Gastroesophageal sphincter (tissue), 4 donors: Measurements from ENCODE around the gene R3HDM2. TPM values are rescaled to one million over a fixed set of nuclear protein-coding genes. Genes with fewer than 3 reads are reported as not detected.

Experiments used
- ATAC-seq: fragments of 150-250 bp; one replicate; pipeline ENCODE4 v1.9.1; 2016; ENCODE audit warnings: mild to moderate bottlenecking, moderate library complexity
- H3K27ac ChIP-seq, 4 donors: fragments of 200-600 bp; sonication (generic) in 3 of 4; 1 replicate in 3 of 4; 2 replicates in 1 of 4; pipeline ENCODE4 v1.5.1; 2016 to 2019
- H3K27me3 ChIP-seq: fragments of 200-600 bp; sonication (generic); one replicate; pipeline ENCODE4 v1.5.1; 2019
- H3K36me3 ChIP-seq, 2 donors: fragments of 200-600 bp; sonication (generic); one replicate each; pipeline ENCODE4 v1.5.1; 2019; ENCODE audit warnings: control low read depth in 1 of 2
- H3K4me1 ChIP-seq, 3 donors: fragments of 200-600 bp; sonication (generic); 1 replicate in 2 of 3; 2 replicates in 1 of 3; pipeline ENCODE4 v1.5.1; 2016 to 2019; ENCODE audit warnings: control low read depth in 2 of 3
- H3K4me3 ChIP-seq, 2 donors: fragments of 200-600 bp; sonication (generic); one replicate each; pipeline ENCODE4 v1.5.1; 2019; ENCODE audit warnings: mild to moderate bottlenecking in 1 of 2, moderate library complexity in 1 of 2
- H3K9me3 ChIP-seq, 3 donors: fragments of 200-600 bp; sonication (generic); one replicate each; pipeline ENCODE4 v1.5.1; 2017 to 2019; ENCODE audit warnings: control low read depth in 2 of 3
- EP300 ChIP-seq: sonication (generic); formaldehyde crosslinking; IDR thresholded peaks from one replicate; pipeline ENCODE4 v1.6.1; 2017; ENCODE audit warnings: antibody characterized with exemption, mild to moderate bottlenecking
- POLR2A ChIP-seq, 2 donors: fragments of 450-650 bp; IDR thresholded peaks; one replicate each; pipeline ENCODE4 v1.6.1; 2017; ENCODE audit warnings: antibody characterized with exemption in 2 of 2, mild to moderate bottlenecking in 2 of 2, moderate library complexity in 1 of 2
- POLR2AphosphoS5 ChIP-seq: sonication (generic); formaldehyde crosslinking; IDR thresholded peaks from one replicate; pipeline ENCODE4 v1.6.1; 2017; ENCODE audit warnings: antibody characterized with exemption
- WGBS, 2 donors: methylation state at CpG; one replicate each; pipeline ENCODE4 v1.1.5; 2018; ENCODE audit warnings: low coverage in 1 of 2; 5-methylcytosine and 5-hydroxymethylcytosine counted together
- total RNA-seq, 4 donors: library from RNA; depleted of rRNA; stranded (reverse); fragments of >200 nt; gene quantifications; one replicate each; pipeline ENCODE4 v1.1.0, GENCODE V29; 2016
- TF ChIP-seq, protein P1 (sequence below), 4 experiments: fragments of 200-600 bp in 2 of 4; fragments of 450-650 bp in 2 of 4; sonication (generic) in 1 of 4; IDR thresholded peaks; one replicate each; pipeline ENCODE4 v1.5.1; 2017 to 2019; ENCODE audit warnings: antibody characterized with exemption in 4 of 4, mild to moderate bottlenecking in 2 of 4, moderate library complexity in 2 of 4

The R3HDM2 gene
- total RNA-seq, 4 donors from 2014 or later: 38.0 to 60.1 (median 45.9) TPM

DNA sequence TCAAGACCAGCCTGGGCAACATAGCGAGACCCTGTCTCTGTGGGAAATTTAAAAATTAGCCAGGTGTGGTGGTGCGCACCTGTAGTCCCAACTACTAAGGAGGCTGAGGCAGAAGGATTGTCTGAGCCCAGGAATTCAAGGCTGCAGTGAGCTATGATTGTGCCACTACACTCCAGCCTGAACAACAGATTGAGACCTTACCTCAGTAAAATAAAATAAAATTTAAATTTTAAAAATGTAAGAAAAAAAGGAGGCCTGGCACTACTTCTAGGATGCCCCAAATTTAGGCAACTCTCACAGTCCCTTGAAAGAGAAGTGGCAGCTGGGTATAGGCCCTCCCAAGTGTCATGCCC lies 23.3 kb upstream of the R3HDM2 start:
- H3K27me3 ChIP-seq: peaks cover 7% of the 10 kb centered on the region
- 100% methylated on average over 2 of the region's 2 CpGs; no CpG with 5 or more reads in 1 of the 2 donors for WGBS, 2 donors
- no peaks in the 10 kb centered on the region for H3K36me3 ChIP-seq
- no peak for ATAC-seq
- TF ChIP-seq EP300: no peak
- no peak for TF ChIP-seq POLR2A (IDR thresholded peaks at IDR 0.05)
- TF ChIP-seq, protein P1, sequence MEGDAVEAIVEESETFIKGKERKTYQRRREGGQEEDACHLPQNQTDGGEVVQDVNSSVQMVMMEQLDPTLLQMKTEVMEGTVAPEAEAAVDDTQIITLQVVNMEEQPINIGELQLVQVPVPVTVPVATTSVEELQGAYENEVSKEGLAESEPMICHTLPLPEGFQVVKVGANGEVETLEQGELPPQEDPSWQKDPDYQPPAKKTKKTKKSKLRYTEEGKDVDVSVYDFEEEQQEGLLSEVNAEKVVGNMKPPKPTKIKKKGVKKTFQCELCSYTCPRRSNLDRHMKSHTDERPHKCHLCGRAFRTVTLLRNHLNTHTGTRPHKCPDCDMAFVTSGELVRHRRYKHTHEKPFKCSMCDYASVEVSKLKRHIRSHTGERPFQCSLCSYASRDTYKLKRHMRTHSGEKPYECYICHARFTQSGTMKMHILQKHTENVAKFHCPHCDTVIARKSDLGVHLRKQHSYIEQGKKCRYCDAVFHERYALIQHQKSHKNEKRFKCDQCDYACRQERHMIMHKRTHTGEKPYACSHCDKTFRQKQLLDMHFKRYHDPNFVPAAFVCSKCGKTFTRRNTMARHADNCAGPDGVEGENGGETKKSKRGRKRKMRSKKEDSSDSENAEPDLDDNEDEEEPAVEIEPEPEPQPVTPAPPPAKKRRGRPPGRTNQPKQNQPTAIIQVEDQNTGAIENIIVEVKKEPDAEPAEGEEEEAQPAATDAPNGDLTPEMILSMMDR (IDR thresholded peaks at IDR 0.05): no peak
- no peak overlapping the region for H3K27ac ChIP-seq
- H3K9me3 ChIP-seq: no peaks in the 10 kb centered on the region
- H3K4me3 ChIP-seq: no peak overlapping the region
- H3K4me1 ChIP-seq: peaks cover 0 to 22% (median 0%) of the 10 kb centered on the region in 3 donors

DNA sequence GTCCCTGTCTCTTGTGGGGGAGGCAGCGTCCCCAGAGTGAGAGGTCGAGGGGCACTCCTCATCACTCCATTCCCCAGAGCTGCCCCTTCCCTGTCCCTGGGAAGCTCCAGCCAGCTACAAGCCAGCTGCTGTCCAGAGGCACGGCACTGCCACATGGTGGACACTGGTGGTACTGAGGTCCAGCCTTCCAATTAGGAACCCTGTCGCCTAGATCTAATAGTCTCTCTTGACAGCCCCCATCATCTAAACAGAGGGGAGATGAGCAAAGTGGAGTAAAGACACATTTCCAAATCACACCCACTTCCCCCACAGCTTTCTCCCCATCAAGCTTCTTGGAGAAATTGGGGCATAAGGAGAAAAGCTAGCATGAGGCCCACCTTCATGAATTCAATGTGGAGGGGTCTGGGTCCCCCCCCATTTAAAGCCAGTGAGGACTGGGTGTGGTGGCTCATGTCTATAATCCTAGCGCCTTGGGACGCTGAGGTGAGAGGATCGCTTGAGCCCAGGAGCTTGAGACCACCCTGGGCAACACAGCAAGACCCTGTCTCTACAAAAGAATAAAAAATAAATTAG lies 22.2 kb upstream of the R3HDM2 start:
- peak; percentile 83 for ATAC-seq
- H3K36me3 ChIP-seq: no peaks in the 10 kb centered on the region
- peaks cover 0 to 13% (median 0%) of the 10 kb centered on the region in 3 donors for H3K4me1 ChIP-seq
- no peaks in the 10 kb centered on the region for H3K9me3 ChIP-seq
- TF ChIP-seq POLR2AphosphoS5: no peak
- TF ChIP-seq, protein P1 (IDR thresholded peaks at IDR 0.05): peak; percentile 84 to 96 (median 93)
- H3K27me3 ChIP-seq: peaks cover 7% of the 10 kb centered on the region
- peak overlapping the region in 3 of 4 donors; percentile 42 to 76 (median 48) for H3K27ac ChIP-seq
- 0 to 60% methylated on average over 1 to 3 of the region's 7 CpGs for WGBS, 2 donors
- no peak overlapping the region for H3K4me3 ChIP-seq

DNA sequence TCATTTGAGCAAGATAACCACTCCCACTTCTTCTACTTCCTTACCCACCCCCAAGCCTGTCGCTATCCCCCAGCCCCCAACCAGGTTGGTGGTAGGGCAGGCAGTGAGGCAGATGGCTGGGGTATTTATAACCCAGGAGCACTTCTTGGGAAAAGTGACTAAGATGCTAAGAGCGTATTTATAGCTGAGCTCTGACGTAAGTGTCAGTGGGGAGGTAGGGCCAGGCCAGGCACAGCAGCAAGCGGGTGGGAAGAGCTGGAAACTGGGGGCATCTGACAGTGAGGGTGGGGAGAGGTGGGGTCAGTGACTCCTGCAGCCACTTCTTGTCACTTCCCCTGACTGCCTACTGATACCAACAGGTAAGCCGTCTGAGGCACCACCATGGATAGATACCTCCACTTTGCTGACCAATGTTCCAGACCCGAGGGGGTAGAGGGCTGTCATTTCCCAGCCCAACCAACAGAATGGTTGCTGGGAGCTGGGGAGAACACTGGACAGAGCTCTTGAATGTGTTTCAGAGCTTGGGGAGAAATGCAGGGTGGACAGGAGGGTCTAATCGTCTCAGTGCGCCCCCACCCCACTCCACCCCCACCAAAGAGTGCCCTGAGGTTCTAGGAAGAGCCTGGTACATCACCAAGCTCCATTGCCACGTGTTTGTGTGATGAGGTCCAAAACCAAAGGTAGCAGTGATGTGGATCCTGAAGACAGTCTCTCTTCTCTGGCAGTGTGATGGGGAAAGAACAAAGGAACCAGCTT lies 21.5 kb upstream of the R3HDM2 start:
- ATAC-seq: peak; percentile 63
- peak overlapping the region in 3 of 4 donors; percentile 42 to 76 (median 48) for H3K27ac ChIP-seq
- TF ChIP-seq EP300 (no peak), POLR2AphosphoS5 (no peak)
- H3K27me3 ChIP-seq: peaks cover 7% of the 10 kb centered on the region
- peaks cover 0 to 13% (median 0%) of the 10 kb centered on the region in 3 donors for H3K4me1 ChIP-seq
- no peaks in the 10 kb centered on the region for H3K36me3 ChIP-seq
- no peak overlapping the region for H3K4me3 ChIP-seq
- WGBS, 2 donors: 6 to 29% methylated on average over 3 of the region's 9 CpGs
- H3K9me3 ChIP-seq: no peaks in the 10 kb centered on the region

DNA sequence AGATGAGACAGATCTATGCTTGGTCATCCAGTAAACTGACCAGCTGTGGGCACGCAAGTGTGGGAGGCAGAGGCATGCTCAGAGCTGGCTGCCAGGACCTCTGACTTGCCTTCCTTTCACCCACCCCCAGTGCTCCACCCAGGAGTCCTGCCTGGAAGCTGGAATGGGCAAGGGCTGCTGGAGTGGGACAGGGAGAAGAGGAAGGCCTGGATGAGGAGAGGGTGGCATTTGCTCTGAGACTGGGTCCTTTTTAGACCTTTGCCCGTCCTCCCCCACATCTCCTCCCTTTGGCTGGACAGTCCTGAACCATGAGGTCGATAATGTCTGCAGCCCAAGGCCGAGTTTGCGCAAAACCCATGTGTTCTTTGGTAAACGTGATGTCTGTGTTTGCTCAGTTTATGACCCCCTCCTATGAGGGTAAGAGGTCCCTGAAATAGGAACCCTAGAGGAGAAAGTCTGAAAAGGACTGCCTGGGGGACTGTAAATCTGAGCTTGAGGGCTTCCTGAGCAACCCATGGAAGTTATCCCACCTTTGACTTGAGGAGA lies 20.5 kb upstream of the R3HDM2 start:
- TF ChIP-seq POLR2A (IDR thresholded peaks at IDR 0.05) (no peak), POLR2AphosphoS5 (no peak), EP300 (no peak)
- TF ChIP-seq, protein P1 (IDR thresholded peaks at IDR 0.05): no peak
- H3K4me3 ChIP-seq: no peak overlapping the region
- no peaks in the 10 kb centered on the region for H3K9me3 ChIP-seq
- no peak overlapping the region for H3K27ac ChIP-seq
- WGBS, 2 donors: 79% methylated on average over 4 of the region's 6 CpGs; no CpG with 5 or more reads in 1 of the 2 donors
- H3K36me3 ChIP-seq: no peaks in the 10 kb centered on the region
- peaks cover 0 to 13% (median 0%) of the 10 kb centered on the region in 3 donors for H3K4me1 ChIP-seq
- H3K27me3 ChIP-seq: peaks cover 7% of the 10 kb centered on the region
- ATAC-seq: no peak

DNA sequence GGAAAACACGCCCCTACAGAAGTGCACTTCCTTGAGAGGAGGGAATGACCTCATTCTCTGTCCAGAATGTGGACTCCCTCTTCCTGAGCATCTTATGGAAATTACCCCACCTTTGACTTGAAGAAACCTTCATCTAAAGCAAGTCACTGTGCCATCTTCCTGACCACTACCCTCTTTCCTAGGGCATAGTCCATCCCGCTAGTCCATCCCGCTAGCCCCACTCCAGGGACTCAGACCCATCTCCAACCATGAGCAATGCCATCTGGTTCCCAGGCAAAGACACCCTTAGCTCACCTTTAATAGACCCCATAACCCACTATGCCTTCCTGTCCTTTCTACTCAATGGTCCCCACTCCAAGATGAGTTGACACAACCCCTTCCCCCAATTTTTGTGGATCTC lies 19.2 kb upstream of the R3HDM2 start:
- no peak for TF ChIP-seq EP300
- no peak for TF ChIP-seq POLR2A (IDR thresholded peaks at IDR 0.05)
- TF ChIP-seq, protein P1 (IDR thresholded peaks at IDR 0.05): no peak
- no peak for TF ChIP-seq POLR2AphosphoS5
- H3K27ac ChIP-seq: no peak overlapping the region
- no peaks in the 10 kb centered on the region for H3K9me3 ChIP-seq
- peaks cover 0 to 13% (median 0%) of the 10 kb centered on the region in 3 donors for H3K4me1 ChIP-seq
- peaks cover 5% of the 10 kb centered on the region for H3K27me3 ChIP-seq
- ATAC-seq: no peak
- H3K4me3 ChIP-seq: no peak overlapping the region
- H3K36me3 ChIP-seq: no peaks in the 10 kb centered on the region
- 81 to 94% methylated on average over 2 of the region's 3 CpGs for WGBS, 2 donors
